Stimulated activated CD8-positive, alpha-beta memory T cell treated with anti-CD3 and anti-CD28 coated beads, Interleukin-15, amount 100 ng/mL, for 24 hours (primary cell): Measurements from ENCODE around the gene ATP8A2.

Experiments used
- DNase-seq: peaks from one replicate; pipeline ENCODE4 v3.0.0-alpha.2; 2020; ENCODE audit warnings: low read depth

The ATP8A2 gene

GRCh38 chr13:25384758-25385410, 13.1 kb downstream of the ATP8A2 start:
- no peak for DNase-seq

DNA sequence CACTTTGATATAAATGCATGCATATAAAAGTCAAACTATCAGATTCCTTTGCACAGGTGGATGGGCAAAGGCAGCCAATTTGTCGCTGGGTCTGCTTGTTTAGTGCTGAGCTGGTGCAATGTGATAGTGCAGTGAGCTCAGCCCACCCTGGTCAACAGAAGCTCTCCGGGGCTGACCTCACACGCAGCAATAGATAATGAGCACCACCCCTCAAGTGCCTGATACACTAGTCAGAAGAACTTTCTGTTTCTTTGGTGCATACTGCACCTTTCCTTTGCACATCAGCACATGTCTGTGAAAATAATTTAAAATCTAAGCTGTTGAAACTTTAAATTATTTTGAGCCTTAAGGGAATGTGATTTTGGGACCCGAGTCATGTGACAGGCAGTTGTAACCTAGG, 20.2 kb downstream of the ATP8A2 start:
- DNase-seq, result no peak

DNA sequence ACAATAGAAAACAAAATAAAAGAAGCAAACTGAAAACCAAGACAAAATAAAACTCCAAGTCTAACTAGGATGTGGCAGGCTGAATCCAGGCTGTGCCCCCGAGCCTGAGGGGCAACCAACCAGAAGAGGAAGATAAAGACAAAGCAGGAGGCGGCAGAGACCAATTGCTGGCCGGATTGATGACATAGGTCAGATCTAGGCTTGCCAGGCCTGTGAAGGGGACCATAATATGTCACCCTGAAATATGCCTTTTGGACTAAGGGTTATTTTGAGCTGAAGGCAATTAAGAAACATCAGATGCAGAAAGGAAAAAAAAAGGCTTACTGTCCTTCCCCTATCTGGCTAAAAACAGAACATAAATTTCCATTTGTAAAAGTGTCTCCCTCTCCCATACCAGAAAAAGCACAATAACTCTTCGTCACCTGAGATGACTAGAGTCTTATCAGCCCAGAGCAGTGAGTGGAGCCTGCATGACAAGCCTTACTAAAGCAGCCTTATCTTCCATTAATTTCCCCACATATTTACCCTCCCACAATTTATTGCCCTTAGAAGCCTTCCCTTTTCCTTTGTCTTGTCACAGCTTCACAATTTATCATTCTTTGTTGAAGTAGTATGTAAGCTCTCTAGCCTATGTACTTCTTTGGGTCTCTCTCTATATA, 22.8 kb downstream of the ATP8A2 start:
- no peak for DNase-seq

DNA sequence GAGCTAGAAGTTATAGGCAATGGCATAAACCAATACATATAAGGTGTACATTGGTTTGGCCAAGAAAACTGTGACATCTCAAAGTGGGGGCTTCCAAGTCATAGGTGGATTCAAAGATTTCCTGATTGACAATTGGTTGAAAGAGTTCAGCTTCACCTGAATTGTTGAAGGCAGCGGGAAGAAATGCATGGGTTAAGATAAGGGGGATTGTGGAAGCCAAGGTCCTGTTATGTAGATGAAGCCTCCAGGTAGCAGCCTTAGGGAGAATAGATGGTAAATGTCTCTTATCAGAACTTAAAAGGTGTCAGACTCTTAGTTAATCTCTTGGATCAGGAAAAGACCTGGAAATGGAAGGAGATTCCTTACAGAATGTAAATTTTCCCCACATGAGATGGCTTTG, 26.0 kb downstream of the ATP8A2 start:
- DNase-seq, result no peak

GRCh38 chr13:25400925-25401324, 29.2 kb downstream of the ATP8A2 start:
- no peak for DNase-seq

DNA sequence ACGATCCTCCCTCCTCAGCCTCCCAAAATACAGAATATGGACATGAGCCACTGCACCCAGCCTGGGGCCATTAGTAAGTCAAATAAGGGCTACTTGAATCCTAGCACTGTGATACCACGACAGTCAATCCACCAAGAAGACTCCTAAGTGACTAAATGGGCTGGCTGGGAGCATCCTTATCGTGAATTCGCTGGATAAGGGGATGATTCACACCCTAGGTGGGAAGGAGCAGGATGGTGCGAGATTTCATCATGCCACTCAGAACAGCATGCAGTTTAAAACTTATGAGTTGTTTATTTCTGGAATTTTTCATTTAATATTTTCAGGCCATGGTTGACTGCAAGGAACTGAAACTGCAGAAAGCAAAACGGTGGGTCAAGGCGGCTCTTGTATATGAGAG, 30.2 kb downstream of the ATP8A2 start:
- no peak for DNase-seq

- DNase-seq, result no peak
These were observed 34.6 kb downstream of the ATP8A2 start for GRCh38 chr13:25406377-25406776.

DNA sequence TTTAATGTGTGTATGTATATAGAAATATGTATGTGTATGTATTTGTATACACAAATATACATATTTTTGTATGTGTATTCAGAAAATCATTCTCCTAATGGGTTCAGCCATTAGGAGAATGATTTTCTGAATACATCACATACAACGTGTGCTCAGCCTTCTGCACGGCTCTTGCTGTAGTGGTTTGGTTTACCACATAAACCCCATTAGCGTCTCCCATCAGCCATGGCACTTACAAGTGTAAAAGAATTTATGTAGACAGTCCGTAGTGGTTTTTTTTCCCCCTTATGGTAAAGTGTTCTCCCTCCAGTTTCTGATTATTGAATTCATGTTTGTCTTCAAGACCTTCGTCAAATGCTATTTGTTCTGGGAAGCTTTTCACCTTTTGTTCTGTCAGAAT, 38.2 kb downstream of the ATP8A2 start:
- no peak for DNase-seq

- no peak for DNase-seq
These were observed 43.5 kb downstream of the ATP8A2 start for GRCh38 chr13:25415241-25415640.

DNA sequence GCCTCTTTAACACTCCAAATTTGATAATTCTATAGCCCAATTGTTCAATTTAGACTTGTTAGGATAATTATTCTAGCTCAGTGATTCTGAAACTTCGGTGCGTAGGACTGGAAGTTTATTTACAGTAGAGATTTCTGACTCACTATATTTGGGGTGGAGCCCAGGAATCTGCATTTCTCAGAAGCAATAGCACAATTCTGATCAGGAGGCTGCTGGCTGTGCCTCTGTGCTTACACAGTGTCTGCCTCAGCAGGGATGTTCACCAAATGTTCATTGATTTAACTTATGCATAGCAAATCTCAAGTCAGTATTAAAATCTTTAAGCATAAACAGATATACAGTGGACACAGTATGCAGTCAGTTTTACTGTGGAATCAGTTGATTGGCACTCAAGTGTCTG, 45.8 kb downstream of the ATP8A2 start:
- DNase-seq, result no peak

DNA sequence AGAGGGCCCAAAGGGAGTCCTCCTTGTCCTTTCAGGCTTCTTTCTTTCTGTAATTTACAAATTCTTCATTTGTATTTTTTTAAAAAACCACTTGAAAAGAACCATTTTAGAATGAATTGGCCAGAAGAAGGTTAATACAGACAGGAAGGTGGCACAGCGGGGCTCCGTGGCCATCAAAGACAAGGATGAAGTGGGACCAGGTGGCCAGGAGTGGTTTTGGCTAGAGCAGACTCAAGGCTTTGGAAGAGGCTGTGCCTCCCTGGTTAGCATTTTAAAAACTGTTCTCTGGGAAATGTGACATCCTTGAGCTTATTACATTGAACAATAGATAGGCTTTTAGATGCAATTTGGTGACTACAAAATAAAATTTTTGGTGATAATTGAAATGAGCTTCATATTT, 48.4 kb downstream of the ATP8A2 start:
- no peak for DNase-seq

DNA sequence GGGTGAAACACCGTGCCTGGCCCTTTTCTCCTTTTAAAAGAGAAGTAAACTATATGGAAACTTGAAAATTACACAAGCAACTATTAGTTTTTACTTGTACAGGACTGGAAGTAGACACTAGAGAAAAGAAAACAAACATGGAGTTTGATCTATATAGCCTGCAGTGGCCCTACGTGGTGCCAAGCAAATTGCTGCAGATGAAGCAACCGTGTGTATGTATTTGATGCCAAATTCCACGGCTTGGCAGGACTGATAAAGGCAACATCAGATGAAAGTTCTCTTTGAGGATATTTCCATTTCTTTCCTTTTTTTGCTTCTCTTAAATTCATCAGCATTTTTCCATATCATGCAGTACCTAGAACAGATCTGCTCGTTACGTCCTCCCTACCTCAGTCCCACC, 49.8 kb downstream of the ATP8A2 start:
- no peak for DNase-seq

DNA sequence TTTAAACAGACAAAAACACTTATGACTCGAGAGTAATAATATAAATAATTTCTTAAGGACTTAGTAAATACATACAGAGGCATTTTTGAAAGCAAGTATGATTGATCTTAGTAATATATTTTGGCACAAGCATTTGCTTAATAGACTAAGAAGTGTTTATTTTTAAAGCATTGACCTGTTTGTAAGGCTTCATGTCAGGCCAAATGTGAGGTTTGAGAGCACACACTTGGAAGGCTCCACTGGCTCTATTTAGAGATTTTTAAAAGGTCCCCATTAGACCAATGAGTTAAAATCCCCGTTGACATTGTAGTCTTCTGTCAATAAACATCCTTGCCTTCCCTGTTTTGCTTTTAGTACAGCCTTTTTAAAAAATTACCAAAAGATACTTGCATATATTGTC, 50.4 kb downstream of the ATP8A2 start:
- no peak for DNase-seq

- no peak for DNase-seq
These were observed 52.1 kb downstream of the ATP8A2 start for GRCh38 chr13:25423831-25424230.

DNA sequence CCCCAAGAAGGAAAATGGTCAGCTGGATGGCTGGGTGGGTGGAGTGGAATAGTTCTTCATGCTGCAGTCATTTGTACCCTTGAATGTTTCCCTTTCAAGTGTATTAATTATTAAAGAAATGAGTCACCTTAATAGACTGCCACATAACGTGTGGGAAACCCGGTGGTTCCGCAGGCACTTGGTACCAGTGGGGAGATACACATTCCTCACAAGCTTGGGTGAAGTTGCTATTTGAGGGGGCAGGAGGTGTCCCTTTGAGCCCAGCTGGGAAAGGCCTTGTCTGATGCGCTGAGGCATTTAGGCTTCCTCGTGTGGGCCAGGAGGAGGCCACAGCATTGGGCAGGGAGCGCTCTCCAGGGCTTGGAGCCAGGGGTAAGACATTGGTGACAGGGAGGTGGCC, 57.7 kb downstream of the ATP8A2 start:
- DNase-seq, result no peak

DNA sequence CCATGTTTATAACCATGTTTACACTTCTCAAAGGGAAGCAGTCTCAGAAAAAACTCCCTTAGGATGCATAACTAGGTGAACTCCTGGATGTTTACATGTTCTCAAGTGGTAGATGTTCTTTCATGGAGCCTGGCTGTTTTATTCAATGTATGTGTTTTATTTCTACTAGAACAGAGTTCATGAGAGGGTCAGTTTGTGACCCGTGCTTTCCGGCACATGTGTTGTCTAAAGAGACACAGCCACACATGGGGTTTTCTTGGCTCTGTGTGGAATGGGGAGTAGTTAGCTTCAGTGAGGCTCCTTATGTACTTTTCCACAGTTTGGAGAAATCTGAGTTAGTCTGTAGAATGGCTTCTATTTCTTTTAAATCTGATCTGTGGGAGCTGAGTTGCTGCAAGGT, 60.9 kb downstream of the ATP8A2 start:
- no peak for DNase-seq

- DNase-seq, result no peak
These were observed 68.3 kb downstream of the ATP8A2 start for GRCh38 chr13:25440061-25440460.

- no peak for DNase-seq
These were observed 74.5 kb downstream of the ATP8A2 start for GRCh38 chr13:25446261-25446660.

- no peak for DNase-seq
These were observed 75.6 kb downstream of the ATP8A2 start for GRCh38 chr13:25447396-25447795.

DNA sequence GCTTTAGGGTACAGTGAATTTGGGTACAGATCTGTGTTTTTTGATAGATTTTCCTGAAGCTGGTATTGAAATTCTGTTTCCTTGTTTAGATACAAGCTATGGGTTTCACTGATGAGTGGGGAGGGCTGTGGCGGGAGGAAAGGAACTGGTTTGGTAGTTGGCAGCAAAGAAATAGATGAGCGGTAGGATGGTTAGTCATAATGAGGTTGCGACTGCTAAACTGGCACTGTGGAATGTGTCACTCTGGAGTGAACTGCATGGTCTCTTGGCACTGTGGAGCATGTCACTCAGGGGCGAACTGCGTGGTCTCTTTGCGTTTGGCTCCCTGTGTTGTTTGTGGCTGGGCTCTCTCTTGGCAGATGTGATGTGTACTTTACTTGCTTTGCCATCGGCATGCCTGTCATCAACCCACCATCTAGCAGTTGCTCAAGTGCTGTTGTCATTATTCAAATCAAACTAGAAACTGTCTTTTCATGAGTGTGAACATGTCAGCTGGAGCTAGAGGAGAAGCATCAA, 82.1 kb downstream of the ATP8A2 start:
- DNase-seq, result no peak

DNA sequence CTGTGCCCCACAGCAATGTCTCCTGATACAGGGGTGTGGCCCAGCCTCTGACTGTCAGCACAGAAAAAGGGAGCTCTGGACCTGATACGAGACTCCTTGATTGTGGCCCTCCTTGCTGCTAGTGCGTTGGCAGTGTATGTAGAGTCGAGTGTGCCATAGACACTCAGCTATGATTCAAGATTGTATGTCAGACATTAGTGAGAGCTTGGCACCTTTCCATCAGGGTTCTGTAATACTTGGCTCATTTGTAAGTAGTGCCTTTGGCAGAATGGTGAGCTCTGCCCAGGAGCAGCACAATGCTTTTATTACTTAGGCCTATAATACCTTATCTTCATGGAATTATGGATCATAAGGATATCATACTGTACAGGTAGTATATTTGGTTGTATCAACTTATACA, 83.4 kb downstream of the ATP8A2 start:
- no peak for DNase-seq

DNA sequence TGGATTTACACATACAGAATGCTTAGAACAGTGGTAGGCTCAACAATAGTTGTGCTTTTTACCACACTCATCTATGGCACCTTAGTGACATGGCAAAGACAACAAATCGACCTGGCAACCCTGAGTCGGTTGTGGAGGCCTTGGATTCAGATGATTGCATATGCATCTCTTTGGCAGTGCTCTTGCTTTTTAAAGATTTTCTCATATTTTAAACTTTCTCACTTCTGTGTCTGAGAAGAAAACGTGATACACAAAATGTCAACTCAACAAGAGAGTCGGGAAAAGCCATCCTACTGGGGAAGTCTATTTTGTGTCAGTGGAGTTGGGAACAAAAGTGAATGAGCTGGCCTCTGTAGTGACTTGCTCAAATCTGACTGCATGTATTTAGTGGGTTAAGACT, 85.8 kb downstream of the ATP8A2 start:
- DNase-seq, result no peak

- DNase-seq, result no peak
These were observed 90.7 kb downstream of the ATP8A2 start for GRCh38 chr13:25462301-25463125.
